Peyer's patch (tissue), 4 donors: ENCODE data around the gene KATNA1.

Source experiments
- POLR2A ChIP-seq, 2 donors: fragments of 450-650 bp; IDR thresholded peaks; one replicate each; pipeline ENCODE4 v1.5.1; 2017; ENCODE audit warnings: antibody characterized with exemption in 2 of 2, mild to moderate bottlenecking in 2 of 2, moderate library complexity in 2 of 2
- TF ChIP-seq, protein P1 (sequence below), 6 experiments: fragments of 450-650 bp in 4 of 6; fragments of 200-600 bp in 2 of 6; sonication (generic) in 1 of 6; IDR thresholded peaks; one replicate each; pipeline ENCODE4 v1.5.1; 2017 to 2019; ENCODE audit warnings: antibody characterized with exemption in 6 of 6, mild to moderate bottlenecking in 3 of 6, moderate library complexity in 1 of 6

DNA sequence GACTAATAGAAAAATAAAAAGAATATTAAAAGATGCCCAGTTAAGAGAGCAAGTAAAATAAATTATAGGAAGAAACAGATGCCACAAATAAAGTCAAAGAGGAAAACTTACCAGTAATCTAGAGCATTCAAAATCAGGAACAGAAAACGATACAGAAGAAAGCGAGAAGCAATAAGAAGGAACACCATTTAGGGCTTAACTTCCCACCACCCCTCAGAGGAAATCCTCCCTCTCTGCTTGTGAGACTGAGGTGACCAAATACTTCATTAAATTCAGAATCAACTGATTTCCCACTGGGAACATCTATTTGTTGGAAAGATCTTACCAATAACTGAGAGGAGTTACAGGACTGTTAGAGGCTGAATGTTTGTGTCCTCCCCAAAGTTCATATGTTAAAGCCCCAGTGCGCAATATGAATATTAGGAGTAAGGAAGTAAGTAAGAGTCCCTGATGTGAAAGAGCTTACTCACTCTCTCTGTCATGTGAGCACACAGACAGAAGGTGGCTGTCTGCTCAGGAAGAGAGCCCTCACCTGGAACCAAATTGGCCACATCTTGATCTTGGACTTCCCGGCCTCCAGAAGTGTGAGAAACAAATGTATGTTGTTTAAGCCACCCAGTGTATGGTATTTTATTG lies 19.5 kb downstream of the KATNA1 start:
- TF ChIP-seq, protein P1, sequence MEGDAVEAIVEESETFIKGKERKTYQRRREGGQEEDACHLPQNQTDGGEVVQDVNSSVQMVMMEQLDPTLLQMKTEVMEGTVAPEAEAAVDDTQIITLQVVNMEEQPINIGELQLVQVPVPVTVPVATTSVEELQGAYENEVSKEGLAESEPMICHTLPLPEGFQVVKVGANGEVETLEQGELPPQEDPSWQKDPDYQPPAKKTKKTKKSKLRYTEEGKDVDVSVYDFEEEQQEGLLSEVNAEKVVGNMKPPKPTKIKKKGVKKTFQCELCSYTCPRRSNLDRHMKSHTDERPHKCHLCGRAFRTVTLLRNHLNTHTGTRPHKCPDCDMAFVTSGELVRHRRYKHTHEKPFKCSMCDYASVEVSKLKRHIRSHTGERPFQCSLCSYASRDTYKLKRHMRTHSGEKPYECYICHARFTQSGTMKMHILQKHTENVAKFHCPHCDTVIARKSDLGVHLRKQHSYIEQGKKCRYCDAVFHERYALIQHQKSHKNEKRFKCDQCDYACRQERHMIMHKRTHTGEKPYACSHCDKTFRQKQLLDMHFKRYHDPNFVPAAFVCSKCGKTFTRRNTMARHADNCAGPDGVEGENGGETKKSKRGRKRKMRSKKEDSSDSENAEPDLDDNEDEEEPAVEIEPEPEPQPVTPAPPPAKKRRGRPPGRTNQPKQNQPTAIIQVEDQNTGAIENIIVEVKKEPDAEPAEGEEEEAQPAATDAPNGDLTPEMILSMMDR (IDR thresholded peaks at IDR 0.05) = no peak
- no peak for TF ChIP-seq POLR2A (IDR thresholded peaks at IDR 0.05)
